Mesothelial cell of epicardium (in vitro differentiated cells): Measurements from ENCODE around the gene SSC5D. TPM values are rescaled to one million over a fixed set of nuclear protein-coding genes. Genes with fewer than 3 reads are reported as not detected.

Source experiments
- DNase-seq, 2 experiments: peaks; one replicate each; pipeline ENCODE4 v3.0.0; 2021; ENCODE audit warnings: low spot score in 2 of 2; ENCODE audit not compliant: unreplicated experiment in 2 of 2
- H3K27ac Mint-ChIP-seq: 2 replicates; pipeline ENCODE4 v1.8.0; 2021; ENCODE audit warnings: mixed read lengths
- H3K27me3 Mint-ChIP-seq: 2 replicates; pipeline ENCODE4 v1.8.0; 2021; ENCODE audit warnings: low read depth, mixed read lengths
- H3K36me3 Mint-ChIP-seq: 2 replicates; pipeline ENCODE4 v1.8.0; 2021; ENCODE audit warnings: mixed read lengths
- H3K4me1 Mint-ChIP-seq: 2 replicates; pipeline ENCODE4 v1.8.0; 2021; ENCODE audit warnings: mixed read lengths
- H3K4me3 Mint-ChIP-seq: 2 replicates; pipeline ENCODE4 v1.8.0; 2021; ENCODE audit warnings: mild to moderate bottlenecking, moderate library complexity, mixed read lengths
- H3K9me3 Mint-ChIP-seq: 2 replicates; pipeline ENCODE4 v1.8.0; 2021; ENCODE audit warnings: mixed read lengths
- total RNA-seq: library from RNA; stranded (reverse); gene quantifications from 3 replicates; pipeline ENCODE4 v1.2.1, GENCODE V29; 2021
- TF ChIP-seq, protein P1 (sequence below): fragments of 200-600 bp; sonication (generic); IDR thresholded peaks from one replicate; pipeline ENCODE4 v1.5.0; 2021; ENCODE audit warnings: antibody characterized with exemption; ENCODE audit not compliant: unreplicated experiment

Gene SSC5D
- total RNA-seq, result 7.0 to 8.5 TPM (median 7.8 TPM) in 3 replicates

DNA sequence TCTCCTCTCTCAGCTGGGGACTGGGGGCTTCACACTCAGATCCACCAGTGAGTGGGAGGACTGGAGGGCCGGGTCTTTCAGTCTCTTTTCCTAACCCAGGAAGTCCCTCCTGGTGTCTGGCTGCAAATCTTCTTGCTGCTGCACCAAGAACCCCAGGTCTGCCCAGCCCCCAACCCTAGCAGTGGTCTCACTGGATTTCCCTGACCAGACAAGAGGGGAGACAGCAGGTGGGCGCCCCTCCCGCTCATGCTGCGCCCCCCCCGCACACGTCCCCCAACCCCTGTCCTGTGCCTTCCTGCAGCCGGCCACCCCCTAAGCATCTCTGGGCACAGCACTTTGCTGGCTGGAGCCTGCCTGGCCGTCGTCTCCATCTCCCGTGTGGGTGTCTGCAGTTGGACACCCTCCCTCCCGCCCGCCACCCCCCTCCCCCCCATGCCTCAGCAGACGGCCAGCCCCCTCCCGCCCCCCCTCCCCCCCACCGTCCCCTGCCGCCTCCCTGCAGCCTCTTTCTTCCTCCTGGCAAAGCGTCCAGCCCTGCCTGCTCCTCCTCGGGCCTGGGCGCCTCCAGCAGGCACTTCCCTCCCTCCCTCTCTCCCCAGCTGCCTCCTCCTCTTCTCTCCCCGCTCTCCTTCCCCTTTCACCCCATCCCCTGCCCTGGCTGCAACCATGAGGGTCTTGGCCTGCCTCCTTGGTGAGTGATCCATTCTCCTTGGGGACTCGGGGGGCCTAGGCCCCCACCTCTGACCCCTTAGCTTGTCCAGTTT is at the start of gene SSC5D:
Gene SSC5D, plus strand, starts transcription at position 513 of the 764 bp plus-strand sequence. Its CDS starts 154 bp downstream, at position 667.
- H3K27me3 Mint-ChIP-seq, result no peaks in the 10 kb centered on the region
- H3K36me3 Mint-ChIP-seq, result no peaks in the 10 kb centered on the region
- H3K9me3 Mint-ChIP-seq, result no peaks in the 10 kb centered on the region
- TF ChIP-seq, protein P1, sequence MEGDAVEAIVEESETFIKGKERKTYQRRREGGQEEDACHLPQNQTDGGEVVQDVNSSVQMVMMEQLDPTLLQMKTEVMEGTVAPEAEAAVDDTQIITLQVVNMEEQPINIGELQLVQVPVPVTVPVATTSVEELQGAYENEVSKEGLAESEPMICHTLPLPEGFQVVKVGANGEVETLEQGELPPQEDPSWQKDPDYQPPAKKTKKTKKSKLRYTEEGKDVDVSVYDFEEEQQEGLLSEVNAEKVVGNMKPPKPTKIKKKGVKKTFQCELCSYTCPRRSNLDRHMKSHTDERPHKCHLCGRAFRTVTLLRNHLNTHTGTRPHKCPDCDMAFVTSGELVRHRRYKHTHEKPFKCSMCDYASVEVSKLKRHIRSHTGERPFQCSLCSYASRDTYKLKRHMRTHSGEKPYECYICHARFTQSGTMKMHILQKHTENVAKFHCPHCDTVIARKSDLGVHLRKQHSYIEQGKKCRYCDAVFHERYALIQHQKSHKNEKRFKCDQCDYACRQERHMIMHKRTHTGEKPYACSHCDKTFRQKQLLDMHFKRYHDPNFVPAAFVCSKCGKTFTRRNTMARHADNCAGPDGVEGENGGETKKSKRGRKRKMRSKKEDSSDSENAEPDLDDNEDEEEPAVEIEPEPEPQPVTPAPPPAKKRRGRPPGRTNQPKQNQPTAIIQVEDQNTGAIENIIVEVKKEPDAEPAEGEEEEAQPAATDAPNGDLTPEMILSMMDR, result no peak
- peak within 1 kb of the TSS; percentile 86 for H3K27ac Mint-ChIP-seq
- peak within 1 kb of the TSS; percentile 56 for H3K4me3 Mint-ChIP-seq
- DNase-seq, result no peak
- peaks cover 24% of the 10 kb centered on the region for H3K4me1 Mint-ChIP-seq

DNA sequence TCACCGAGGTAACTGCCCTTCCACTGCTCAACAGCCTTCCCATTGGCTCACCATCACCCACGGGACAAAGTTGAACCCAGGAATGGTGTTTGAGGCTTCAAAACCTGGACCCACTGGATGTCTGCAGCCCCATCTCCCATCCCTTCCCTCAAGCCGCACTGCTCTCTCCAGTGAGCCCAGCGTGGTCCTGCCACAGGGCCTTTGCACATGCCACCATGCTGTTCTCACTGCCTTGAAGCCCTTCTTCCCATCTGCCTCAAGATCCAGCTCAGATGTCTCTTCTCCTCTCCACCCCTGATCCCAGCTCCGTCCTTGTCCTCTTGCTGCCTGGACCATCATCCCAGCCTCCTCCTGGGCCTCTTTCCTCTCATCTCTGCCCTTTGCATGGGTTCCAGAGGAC is 49.2 kb upstream of the SSC5D start:
- TF ChIP-seq, protein P1, result no peak
- no peak overlapping the region for H3K27ac Mint-ChIP-seq
- no peak for DNase-seq
- no peaks in the 10 kb centered on the region for H3K9me3 Mint-ChIP-seq
- peaks cover 16% of the 10 kb centered on the region for H3K4me1 Mint-ChIP-seq
- H3K4me3 Mint-ChIP-seq, result no peak overlapping the region
- peaks cover 68% of the 10 kb centered on the region for H3K27me3 Mint-ChIP-seq
- no peaks in the 10 kb centered on the region for H3K36me3 Mint-ChIP-seq

DNA sequence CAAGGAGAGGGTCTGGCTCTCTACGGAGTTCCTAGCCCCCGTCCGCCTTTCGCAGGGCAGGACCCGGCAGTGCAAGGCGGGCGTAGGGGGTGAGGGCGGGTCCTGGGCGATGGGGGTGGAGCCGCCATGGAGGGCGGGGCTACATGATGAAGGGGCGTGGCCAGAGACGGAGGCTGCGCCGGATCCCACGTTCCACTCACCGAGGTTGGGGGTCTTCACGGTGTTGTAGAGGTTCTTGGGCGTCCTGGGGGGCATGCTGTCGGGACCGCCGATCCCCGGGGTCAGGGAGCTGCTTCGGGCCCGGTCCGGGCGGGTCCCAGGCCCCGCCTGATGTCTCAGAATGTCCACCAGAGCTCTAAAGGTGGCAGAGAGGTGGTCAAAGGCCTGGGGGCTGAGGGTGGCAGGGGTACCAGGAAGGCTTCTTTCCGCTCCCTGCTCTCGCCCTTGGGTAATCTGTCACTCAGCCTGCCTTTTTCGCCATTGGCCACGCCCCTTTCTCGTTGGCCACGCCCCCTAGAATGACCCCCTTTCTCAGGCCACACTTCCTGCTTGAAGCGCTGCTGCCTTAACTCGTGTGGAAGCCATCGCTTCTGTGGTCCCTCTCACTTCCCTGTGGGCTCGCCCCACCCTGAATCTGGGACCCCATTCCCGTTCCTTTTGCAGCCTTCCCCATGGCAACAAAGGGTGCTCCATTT is 47.7 kb upstream of the SSC5D start:
- H3K27me3 Mint-ChIP-seq, result peaks cover 83% of the 10 kb centered on the region
- H3K4me3 Mint-ChIP-seq, result no peak overlapping the region
- no peak for DNase-seq
- peaks cover 16% of the 10 kb centered on the region for H3K4me1 Mint-ChIP-seq
- TF ChIP-seq, protein P1, result no peak
- H3K27ac Mint-ChIP-seq, result no peak overlapping the region
- H3K36me3 Mint-ChIP-seq, result no peaks in the 10 kb centered on the region
- no peaks in the 10 kb centered on the region for H3K9me3 Mint-ChIP-seq

- Mint-ChIP-seq H3K27me3 (peaks cover 90% of the 10 kb centered on the region), H3K4me1 (peaks cover 16% of the 10 kb centered on the region), H3K27ac (no peak overlapping the region), H3K9me3 (no peaks in the 10 kb centered on the region), H3K4me3 (no peak overlapping the region), H3K36me3 (no peaks in the 10 kb centered on the region)
- TF ChIP-seq, protein P1, result no peak
- DNase-seq, result no peak
These were observed 46.9 kb upstream of the SSC5D start for GRCh38 chr19:55441319-55441691.

- no peak overlapping the region for H3K4me3 Mint-ChIP-seq
These were observed 46.4 kb upstream of the SSC5D start for GRCh38 chr19:55441692-55442321.

More at GRCh38 chr19:55441692-55442321, 46.4 kb upstream of the SSC5D start:
- DNase-seq, result no peak
- Mint-ChIP-seq H3K9me3 (no peaks in the 10 kb centered on the region), H3K36me3 (no peaks in the 10 kb centered on the region), H3K27me3 (peaks cover 90% of the 10 kb centered on the region), H3K4me1 (peaks cover 16% of the 10 kb centered on the region), H3K27ac (no peak overlapping the region)
- TF ChIP-seq, protein P1, result no peak
